K562 (cell line): ENCODE measurements around the gene PSMA5. TPM values are rescaled to one million over a fixed set of nuclear protein-coding genes. Genes with fewer than 3 reads are reported as not detected.

Source experiments
- BHLHE40 ChIP-seq: IDR thresholded peaks from 2 replicates; pipeline ENCODE4 v1.6.1; 2011; ENCODE audit warnings: low read length, improper control_type of control experiment
- E2F5 ChIP-seq: sonication (generic); formaldehyde crosslinking; IDR thresholded peaks from 2 replicates; pipeline ENCODE4 v1.8.0; 2022; ENCODE audit warnings: mild to moderate bottlenecking, missing genetic modification reagents
- EZH2 ChIP-seq: IDR thresholded peaks from 2 replicates; pipeline ENCODE4 v1.6.1; 2012; ENCODE audit warnings: low read depth, mild to moderate bottlenecking, inconsistent platforms, low read length, borderline replicate concordance
- FOXK1 ChIP-seq: sonication (generic); formaldehyde crosslinking; IDR thresholded peaks from 2 replicates; pipeline ENCODE4 v1.8.0; 2022; ENCODE audit warnings: missing genetic modification reagents, mild to moderate bottlenecking, borderline replicate concordance
- HES1 ChIP-seq: fragments of 450-650 bp; IDR thresholded peaks from 2 replicates; pipeline ENCODE4 v1.6.1; 2016; ENCODE audit warnings: low read depth, mild to moderate bottlenecking, moderate library complexity
- HINFP ChIP-seq: fragments of 450-650 bp; conservative IDR thresholded peaks from 2 replicates; pipeline ENCODE4 v1.6.1; 2016; ENCODE audit warnings: missing genetic modification characterization, low read depth, mild to moderate bottlenecking, control low read depth, missing compliant biosample characterization
- HNRNPL ChIP-seq: fragments of 200-400 bp; formaldehyde crosslinking; IDR thresholded peaks from 2 replicates; pipeline ENCODE4 v1.6.1; 2017; ENCODE audit warnings: low read depth, mild to moderate bottlenecking, low read length
- KLF16 ChIP-seq: IDR thresholded peaks from 2 replicates; pipeline ENCODE4 v1.6.1; 2016; ENCODE audit warnings: antibody characterized with exemption
- MTA1 ChIP-seq: fragments of 450-650 bp; IDR thresholded peaks from 2 replicates; pipeline ENCODE4 v1.6.1; 2017; ENCODE audit warnings: borderline replicate concordance
- SAP30 ChIP-seq: fragments of 200-600 bp; sonication (generic); IDR thresholded peaks from 2 replicates; pipeline ENCODE4 v1.6.1; 2012; ENCODE audit warnings: borderline replicate concordance, low read depth, mild to moderate bottlenecking, moderate library complexity, low read length, control low read depth, inconsistent platforms; ENCODE audit not compliant: insufficient read depth, poor library complexity, severe bottlenecking
- SIX5 ChIP-seq, 2 experiments: IDR thresholded peaks; 2 replicates each; pipeline ENCODE4 v1.6.1; 2011; ENCODE audit warnings: low read length in 2 of 2, borderline replicate concordance in 1 of 2, low read depth in 1 of 2, mild to moderate bottlenecking in 1 of 2, moderate library complexity in 1 of 2; ENCODE audit not compliant: insufficient read depth in 1 of 2
- TBL1XR1 ChIP-seq, 2 experiments: IDR thresholded peaks; 2 replicates each; pipeline ENCODE4 v1.6.1; 2012; ENCODE audit warnings: improper control_type of control experiment in 2 of 2, low read length in 2 of 2, mild to moderate bottlenecking in 1 of 2
- ZNF143 ChIP-seq: sonication (generic); formaldehyde crosslinking; IDR thresholded peaks from 2 replicates; pipeline ENCODE4 v1.9.0; 2022; ENCODE audit warnings: mild to moderate bottlenecking, missing genetic modification reagents
- ZNF311 ChIP-seq: fragments of 250-450 bp; sonication (Bioruptor Pico); IDR thresholded peaks from 2 replicates; pipeline ENCODE4 v1.4.0; 2020; ENCODE audit warnings: mild to moderate bottlenecking, moderate library complexity
- ZNF407 ChIP-seq: fragments of 450-650 bp; IDR thresholded peaks from 2 replicates; pipeline ENCODE4 v1.6.1; 2016; ENCODE audit warnings: low read depth
- ZNF507 ChIP-seq: conservative IDR thresholded peaks from 2 replicates; pipeline ENCODE4 v1.6.1; 2017; ENCODE audit warnings: missing genetic modification characterization, missing compliant biosample characterization
- polyA plus RNA-seq, 8 experiments: library from polyadenylated mRNA; depleted of rRNA in 4 of 8; stranded (reverse) in 5 of 8; unstranded in 3 of 8; fragments of >200 nt; fragmentation: Nextera tagmentation in 2 of 8; fragmentation: Illumina TruSeq in 1 of 8; extraction: Ambion mirVana in 2 of 8; extraction: Trizol in 1 of 8; gene quantifications; 2 replicates each; pipeline versions ENCODE4 v1.2.1 to v1.2.3, GENCODE V29; 2011 to 2014; ENCODE audit warnings: inconsistent platforms in 1 of 8, missing spikeins in 1 of 8
- total RNA-seq, 7 experiments: library from RNA; depleted of rRNA in 6 of 7; stranded (reverse); fragments of >200 nt in 6 of 7; fragmentation: Illumina TruSeq in 2 of 7; extraction: Trizol in 2 of 7; gene quantifications; 2 replicates each; pipeline versions ENCODE4 v1.2.1 to v1.2.3, GENCODE V29; 2011 to 2021; ENCODE audit warnings: low replicate concordance in 1 of 7

PSMA5 gene
- total and polyA plus RNA-seq, 9 of the 15 experiments (the other 6 are each of a cell fraction or from before 2014, with no cell fraction given), result 82.6 to 542 (median 287) TPM

- TF ChIP-seq ZNF507 (tag) (no peak), TBL1XR1 (IDR thresholded peaks at IDR 0.05; ENCODE audit: low read length in 2 of 2) (peak in 1 of 2 experiments; percentile 94; a peak in 2 of 4 replicates), ZNF143 (CRISPR knock-in tag) (no peak), FOXK1 (CRISPR knock-in tag) (no peak), SAP30 (no peak), HINFP (tag) (no peak), KLF16 (no peak), MTA1 (peak; percentile 89), HES1 (peak; percentile 30; the same call in 1 of the 2 replicates), HNRNPL (no peak), ZNF311 (no peak), ZNF407 (peak; percentile 43; the same call in 1 of the 2 replicates), SIX5 (IDR thresholded peaks at IDR 0.05; ENCODE audit: borderline replicate concordance in 1 of 2, insufficient read depth in 1 of 2, low read depth in 1 of 2, low read length in 2 of 2) (no peak), BHLHE40 (no peak), EZH2 (no peak), E2F5 (no peak)
Observed at GRCh38 chr1:109389638-109390341, 36.5 kb downstream of the PSMA5 start (continued).
